Measurements from ENCODE around the gene FKBP8. TPM values are rescaled to one million over a fixed set of nuclear protein-coding genes. Genes with fewer than 3 reads are reported as not detected.

Gene FKBP8
- total RNA-seq, 1 donor from 2014 or later = 246 TPM

GRCh38 chr19:18590273-18591272 lies 47.2 kb upstream of the FKBP8 start:
- H3K4me1 ChIP-seq (ENCODE audit: insufficient read depth, low read length) = peaks cover 19% of the 10 kb centered on the region
- no peak overlapping the region for H2AFZ ChIP-seq (ENCODE audit: low read depth, low read length)
- Mint-ChIP-seq H3K27me3 (ENCODE audit: low read depth, unreplicated experiment) (peaks cover 2% of the 10 kb centered on the region), H3K4me3 (ENCODE audit: unreplicated experiment) (peak overlapping the region; percentile 86), H3K27ac (ENCODE audit: unreplicated experiment) (peak overlapping the region; percentile 81), H3K9me3 (ENCODE audit: unreplicated experiment) (no peaks in the 10 kb centered on the region), H3K36me3 (ENCODE audit: low read depth, unreplicated experiment) (no peaks in the 10 kb centered on the region), H3K4me1 (ENCODE audit: low read depth, unreplicated experiment) (peaks cover 12% of the 10 kb centered on the region)
- TF ChIP-seq CTCF (IDR thresholded peaks at IDR 0.05; ENCODE audit: insufficient read depth, low read depth, low read length) (peak; percentile 45), EZH2 (IDR thresholded peaks at IDR 0.05; ENCODE audit: insufficient read depth, low read length) (no peak)
- H3K27me3 ChIP-seq (ENCODE audit: insufficient read depth, low read length) = no peaks in the 10 kb centered on the region
- H3K27ac ChIP-seq (ENCODE audit: low read depth, low read length) = peak overlapping the region; percentile 63
- no peaks in the 10 kb centered on the region for H3K36me3 ChIP-seq (ENCODE audit: insufficient read depth, low read length)
- H4K20me1 ChIP-seq (ENCODE audit: insufficient read depth, low read length) = peaks cover 30% of the 10 kb centered on the region
- no peaks in the 10 kb centered on the region for H3K9me3 ChIP-seq (ENCODE audit: insufficient read depth, low read depth, low read length)
- no peak for FAIRE-seq
- no peak overlapping the region for H3K9ac ChIP-seq (ENCODE audit: low read length)
- peak overlapping the region; percentile 74 for H3K4me3 ChIP-seq (ENCODE audit: insufficient read depth, low read depth, low read length)
- H3K4me2 ChIP-seq (ENCODE audit: low read length) = peak overlapping the region; percentile 93
- no peaks in the 10 kb centered on the region for H3K79me2 ChIP-seq (ENCODE audit: insufficient read depth, low read length)
- DNase-seq (ENCODE audit: low read depth) = peak; percentile 74

GRCh38 chr19:18589380-18590272 lies 46.3 kb upstream of the FKBP8 start:
- Histone ChIP-seq H3K79me2 (ENCODE audit: insufficient read depth, low read length) (no peaks in the 10 kb centered on the region), H3K9ac (ENCODE audit: low read length) (peak overlapping the region; percentile 77), H3K27me3 (ENCODE audit: insufficient read depth, low read length) (no peaks in the 10 kb centered on the region), H3K36me3 (ENCODE audit: insufficient read depth, low read length) (no peaks in the 10 kb centered on the region), H3K4me2 (ENCODE audit: low read length) (peak overlapping the region; percentile 93), H3K4me1 (ENCODE audit: insufficient read depth, low read length) (peaks cover 16% of the 10 kb centered on the region), H3K9me3 (ENCODE audit: insufficient read depth, low read depth, low read length) (no peaks in the 10 kb centered on the region), H3K27ac (ENCODE audit: low read depth, low read length) (peak overlapping the region; percentile 63), H4K20me1 (ENCODE audit: insufficient read depth, low read length) (peaks cover 30% of the 10 kb centered on the region), H3K4me3 (ENCODE audit: insufficient read depth, low read depth, low read length) (peak overlapping the region; percentile 74), H2AFZ (ENCODE audit: low read depth, low read length) (peak overlapping the region; percentile 73)
- Mint-ChIP-seq H3K27me3 (ENCODE audit: low read depth, unreplicated experiment) (peaks cover under 1% of the 10 kb centered on the region), H3K36me3 (ENCODE audit: low read depth, unreplicated experiment) (no peaks in the 10 kb centered on the region), H3K4me1 (ENCODE audit: low read depth, unreplicated experiment) (peaks cover 10% of the 10 kb centered on the region), H3K27ac (ENCODE audit: unreplicated experiment) (peak overlapping the region; percentile 84), H3K9me3 (ENCODE audit: unreplicated experiment) (no peaks in the 10 kb centered on the region), H3K4me3 (ENCODE audit: unreplicated experiment) (peak overlapping the region; percentile 86)
- TF ChIP-seq CTCF (IDR thresholded peaks at IDR 0.05; ENCODE audit: insufficient read depth, low read depth, low read length) = no peak
- no peak for TF ChIP-seq EZH2 (IDR thresholded peaks at IDR 0.05; ENCODE audit: insufficient read depth, low read length)
- DNase-seq (ENCODE audit: low read depth) (peak; percentile 46), FAIRE-seq (no peak)
